ENCODE data around the gene TYRP1.

DNA sequence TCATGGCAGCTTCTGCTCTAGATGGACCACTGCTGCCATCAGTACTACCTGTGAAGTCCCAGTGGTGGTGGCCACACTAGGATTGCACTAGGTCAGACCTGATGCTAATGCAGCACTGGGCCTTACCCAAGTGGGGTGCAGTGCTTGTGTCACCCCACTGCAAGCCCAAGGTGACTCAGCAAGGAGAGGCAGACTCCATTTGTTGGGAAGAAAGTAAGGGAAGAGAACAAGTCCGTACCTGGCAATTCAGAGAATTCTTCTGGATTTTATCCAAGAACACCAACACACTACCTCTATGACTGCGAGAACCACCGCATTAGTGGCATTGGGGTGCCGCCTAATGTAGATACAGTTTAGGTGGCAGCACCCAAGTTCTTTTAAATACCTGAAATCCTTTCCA, 34.0 kb upstream of the TYRP1 start:
- TF ChIP-seq, protein P1, sequence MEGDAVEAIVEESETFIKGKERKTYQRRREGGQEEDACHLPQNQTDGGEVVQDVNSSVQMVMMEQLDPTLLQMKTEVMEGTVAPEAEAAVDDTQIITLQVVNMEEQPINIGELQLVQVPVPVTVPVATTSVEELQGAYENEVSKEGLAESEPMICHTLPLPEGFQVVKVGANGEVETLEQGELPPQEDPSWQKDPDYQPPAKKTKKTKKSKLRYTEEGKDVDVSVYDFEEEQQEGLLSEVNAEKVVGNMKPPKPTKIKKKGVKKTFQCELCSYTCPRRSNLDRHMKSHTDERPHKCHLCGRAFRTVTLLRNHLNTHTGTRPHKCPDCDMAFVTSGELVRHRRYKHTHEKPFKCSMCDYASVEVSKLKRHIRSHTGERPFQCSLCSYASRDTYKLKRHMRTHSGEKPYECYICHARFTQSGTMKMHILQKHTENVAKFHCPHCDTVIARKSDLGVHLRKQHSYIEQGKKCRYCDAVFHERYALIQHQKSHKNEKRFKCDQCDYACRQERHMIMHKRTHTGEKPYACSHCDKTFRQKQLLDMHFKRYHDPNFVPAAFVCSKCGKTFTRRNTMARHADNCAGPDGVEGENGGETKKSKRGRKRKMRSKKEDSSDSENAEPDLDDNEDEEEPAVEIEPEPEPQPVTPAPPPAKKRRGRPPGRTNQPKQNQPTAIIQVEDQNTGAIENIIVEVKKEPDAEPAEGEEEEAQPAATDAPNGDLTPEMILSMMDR (IDR thresholded peaks at IDR 0.05; ENCODE audit: low read length), result no peak
- no peak for TF ChIP-seq EZH2phosphoT487 (IDR thresholded peaks at IDR 0.05; ENCODE audit: low read length)
- no peak for TF ChIP-seq EZH2 (optimal IDR thresholded peaks at IDR 0.05; ENCODE audit: low read depth, low read length)

All from MM.1S (cell line).